Fibroblast of skin of back (primary cell): ENCODE results near the gene PAQR8.

Source experiments
- DNase-seq: peaks from one replicate; pipeline ENCODE4 v3.0.0-alpha.2; 2013

The PAQR8 gene

DNA sequence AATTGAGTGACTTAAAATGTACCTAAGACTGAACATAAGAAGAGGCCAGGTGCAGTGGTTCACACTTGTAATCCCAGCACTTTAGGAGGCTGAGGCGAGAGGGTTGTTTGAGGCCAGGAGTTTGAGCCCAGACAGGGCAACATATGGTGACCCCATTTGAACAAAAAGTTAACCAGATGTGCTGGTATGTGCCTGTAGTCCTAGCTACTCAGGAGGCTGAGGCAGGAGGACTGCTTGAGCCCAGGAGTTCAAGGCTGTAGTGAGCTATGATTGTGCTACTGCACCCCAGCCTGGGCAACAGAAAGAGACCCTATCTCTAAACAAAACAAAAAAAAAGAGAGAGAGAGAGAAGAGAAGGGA is 10.1 kb upstream of the PAQR8 start:
- no peak for DNase-seq

DNA sequence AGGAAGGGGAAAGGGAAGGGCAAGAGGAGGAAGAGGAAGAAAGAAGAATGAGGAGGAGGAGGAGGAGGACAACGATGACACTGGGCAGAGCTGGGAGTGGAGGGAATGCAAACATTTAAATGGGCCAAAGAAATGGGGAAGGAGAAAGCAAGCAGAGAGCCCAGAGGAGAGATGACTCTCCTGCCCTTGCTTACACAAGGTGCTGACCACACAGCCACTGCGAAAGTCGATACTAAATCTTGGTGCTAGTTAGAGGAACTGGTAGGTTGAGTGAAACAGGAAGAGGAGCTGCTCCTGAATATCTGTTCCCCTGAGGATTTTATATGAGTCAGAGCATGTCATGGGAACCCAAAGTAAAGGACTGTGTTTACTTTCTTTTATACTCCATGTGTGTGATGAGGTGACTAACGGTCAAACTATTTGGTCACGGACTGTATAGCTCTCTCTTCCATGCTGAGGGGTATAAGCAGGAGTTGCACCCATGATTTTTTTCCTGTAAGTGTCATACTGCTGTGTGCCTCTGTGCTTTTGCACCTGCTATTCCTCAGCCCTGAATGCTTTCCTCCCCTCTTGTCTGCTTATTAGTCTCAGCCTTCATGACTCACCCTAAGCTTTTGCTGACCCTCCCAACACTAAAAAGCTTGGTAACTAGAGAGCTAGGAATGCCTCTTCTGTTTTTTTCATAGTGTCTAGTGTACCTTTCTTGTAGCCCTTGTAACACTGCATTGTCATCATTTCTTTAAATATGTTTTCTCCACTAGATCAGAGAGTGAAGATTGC is 9.5 kb upstream of the PAQR8 start:
- peak; percentile 99 for DNase-seq

DNA sequence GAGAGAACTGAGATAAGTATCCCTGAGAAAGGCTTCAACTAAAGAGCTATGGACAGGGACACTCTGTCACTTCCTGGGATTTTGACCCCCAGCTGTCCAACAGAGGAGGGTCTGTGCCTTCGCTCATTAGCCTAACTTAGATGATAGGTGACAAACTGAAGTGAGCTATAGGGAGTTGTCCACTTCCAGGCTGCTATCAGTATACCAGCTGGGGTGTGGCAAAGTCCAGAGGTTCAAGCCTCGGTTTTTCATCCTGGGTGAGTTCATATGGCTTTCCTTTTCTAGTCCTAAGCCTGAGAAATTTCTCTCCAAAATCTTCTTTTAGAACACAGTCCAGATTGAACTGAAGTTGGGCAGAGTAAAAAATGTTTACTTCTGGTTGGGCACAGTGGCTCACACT is 5.9 kb upstream of the PAQR8 start:
- no peak for DNase-seq

DNA sequence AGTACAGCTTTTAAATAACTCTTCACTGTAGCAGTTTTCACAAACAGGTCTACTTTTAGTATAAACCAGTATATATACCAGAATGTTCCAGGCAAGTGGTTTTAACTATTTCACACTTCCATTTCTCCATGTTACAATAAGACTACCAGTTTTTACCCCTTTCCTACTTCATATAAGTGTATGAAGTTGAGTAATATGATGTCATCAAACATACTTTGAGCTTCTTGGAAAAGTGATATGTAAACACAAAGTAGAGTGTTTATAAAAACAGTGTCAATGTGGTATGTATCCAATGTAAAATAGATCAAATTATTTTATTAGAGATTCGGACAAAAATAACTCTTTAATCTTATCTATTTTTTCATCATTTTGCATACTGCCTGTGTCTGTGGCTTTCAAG is 2.5 kb upstream of the PAQR8 start:
- no peak for DNase-seq

DNA sequence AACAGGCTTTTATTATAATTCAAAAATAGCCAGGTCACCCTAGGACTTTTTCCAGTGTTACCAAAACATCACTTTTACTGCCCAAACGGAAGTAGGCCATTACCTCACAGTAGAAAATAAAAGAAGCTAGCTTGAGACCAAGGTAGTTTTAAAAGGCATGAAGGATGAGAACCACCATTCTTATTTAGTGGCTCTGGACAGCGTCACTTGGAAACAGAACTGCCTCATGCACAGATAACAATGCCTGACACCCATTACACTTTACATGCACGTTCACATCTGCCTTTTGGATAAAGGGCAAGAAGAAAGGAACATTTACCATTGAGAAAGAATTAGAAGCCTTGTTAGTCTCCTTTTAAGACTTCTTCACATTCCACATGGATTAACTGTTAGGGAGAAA is 1.9 kb upstream of the PAQR8 start:
- no peak for DNase-seq

DNA sequence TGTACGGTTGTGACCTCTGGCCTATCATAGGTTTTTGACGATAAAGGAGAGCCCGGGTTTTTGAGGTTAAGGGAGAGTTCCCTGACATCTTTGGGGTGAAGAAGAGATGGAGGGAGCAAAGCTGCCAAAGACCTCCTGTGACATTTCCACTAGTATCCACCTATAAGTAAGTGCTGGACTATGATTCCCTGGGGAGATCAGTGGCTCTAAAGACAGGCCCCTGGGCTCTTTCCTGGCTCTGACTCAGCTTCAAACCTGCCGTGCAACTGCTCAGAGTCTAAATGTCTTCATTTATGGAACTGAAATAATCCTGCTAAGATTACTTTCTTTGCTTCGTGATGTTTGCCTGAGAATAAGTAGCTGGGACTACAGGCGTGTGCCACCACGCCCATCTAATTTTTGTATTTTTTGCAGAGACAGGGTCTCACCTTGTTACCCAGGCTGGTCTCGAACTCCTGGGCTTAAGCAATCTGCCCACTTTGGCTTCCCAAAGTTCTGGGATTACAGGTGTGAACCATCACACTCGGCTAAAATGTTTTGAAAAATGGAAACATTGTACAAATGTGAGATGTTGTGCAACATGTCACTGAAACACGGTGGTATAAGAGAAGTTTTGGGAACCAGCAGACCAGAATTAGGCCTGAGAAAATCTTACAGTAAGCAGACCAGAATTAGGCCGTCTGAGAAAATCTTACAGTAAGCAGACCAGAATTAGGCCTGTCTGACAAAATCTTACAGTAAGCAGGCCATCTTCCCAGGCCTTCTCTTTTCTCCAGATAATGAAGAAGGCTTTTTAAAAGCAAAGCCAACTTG is 1.1 kb upstream of the PAQR8 start:
- peak; percentile 9 for DNase-seq

DNA sequence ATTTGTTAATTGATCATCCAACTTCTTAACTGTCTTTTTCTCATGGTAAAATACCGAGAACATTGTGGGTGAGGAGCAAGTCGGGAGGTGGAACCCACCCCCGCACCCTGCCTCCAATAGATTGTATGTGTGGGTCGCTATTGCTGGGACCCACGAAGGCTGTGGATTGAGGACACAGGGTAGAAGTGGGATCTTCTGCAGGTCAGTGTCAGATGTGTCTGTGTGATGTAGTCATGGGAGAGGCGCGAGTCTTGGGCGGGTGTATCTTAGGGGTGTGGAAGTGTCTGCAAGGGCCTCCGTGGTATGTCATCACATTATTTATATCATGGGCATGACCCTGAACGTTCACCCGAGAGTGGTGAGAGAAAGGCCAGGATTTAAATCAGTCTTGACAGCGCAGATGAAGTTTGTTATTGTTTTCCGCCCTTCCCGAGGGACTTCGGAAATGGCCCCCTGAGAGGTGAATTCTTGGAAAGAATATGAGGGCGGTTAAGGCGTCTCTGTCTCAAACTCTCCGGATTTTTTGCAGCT is 472 bp upstream of the PAQR8 start:
- DNase-seq, result peak; percentile 46

DNA sequence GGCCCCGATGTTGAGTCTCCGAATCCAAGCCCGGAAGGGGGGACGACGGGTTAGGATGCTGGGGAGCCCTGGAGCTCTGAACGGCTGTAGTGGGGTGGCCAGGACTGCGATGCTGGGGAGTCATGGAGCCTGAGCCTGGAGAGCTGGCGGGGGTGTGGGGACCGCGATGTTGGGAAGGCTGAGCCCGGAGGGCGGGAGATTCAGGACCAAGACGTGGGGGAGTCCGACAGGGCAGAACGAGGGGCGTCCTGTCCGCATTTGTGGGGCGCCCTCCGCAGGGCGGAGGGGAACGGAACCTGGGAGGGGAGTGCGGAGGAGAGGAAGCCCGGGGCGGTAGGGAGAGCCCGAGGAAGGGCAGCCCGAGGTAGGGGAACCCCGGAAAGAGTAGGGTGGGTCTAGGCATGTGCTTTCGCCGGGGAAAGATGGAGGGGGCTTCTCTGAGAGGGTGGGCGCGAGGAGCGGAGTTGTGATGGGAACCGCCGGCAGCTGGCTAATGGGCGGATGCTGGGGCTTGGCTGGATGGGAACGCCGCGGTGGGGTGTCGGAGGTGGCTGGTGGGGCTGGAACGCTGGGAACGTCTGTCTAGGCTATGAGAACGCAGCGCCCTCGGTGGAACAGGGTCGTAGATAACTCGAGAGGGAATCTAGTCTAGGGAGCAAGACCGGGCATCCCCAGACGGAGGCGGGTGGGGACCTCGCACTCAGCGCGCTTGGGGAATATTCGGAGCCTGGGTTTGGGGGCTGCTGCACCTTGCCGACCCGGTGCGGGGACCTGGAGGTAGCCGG is 684 bp downstream of the PAQR8 start:
- DNase-seq, result peak; percentile 15

DNA sequence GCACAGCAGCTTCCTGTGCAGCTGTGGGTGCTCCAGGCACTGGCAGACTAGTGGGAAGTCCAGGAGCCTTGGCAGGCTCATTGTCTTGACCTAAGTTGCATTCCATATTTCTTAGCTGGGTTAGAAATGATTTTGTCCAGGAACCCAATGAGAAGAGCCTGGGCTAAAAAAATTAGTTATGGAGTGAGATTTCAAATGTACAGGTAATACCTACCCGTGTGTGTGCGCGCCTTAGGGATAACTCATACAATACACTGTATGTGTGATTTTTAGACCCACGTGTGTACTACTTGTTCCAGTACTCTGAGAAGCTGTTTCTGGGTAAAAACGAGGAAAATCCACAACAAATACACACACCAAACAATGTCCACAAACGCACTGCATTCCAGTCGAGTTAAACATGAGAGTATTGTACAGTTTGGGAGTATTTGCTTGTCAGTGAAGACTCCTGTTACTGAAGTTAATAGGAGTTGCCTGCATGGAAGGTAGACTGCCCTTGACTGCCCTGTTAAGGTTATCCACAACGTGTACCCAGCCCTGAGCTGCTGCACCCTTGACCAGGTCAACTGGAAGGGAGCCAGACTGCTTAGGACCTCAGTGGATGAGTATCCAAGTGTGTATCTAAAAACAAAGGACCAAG is 1.4 kb downstream of the PAQR8 start:
- no peak for DNase-seq

DNA sequence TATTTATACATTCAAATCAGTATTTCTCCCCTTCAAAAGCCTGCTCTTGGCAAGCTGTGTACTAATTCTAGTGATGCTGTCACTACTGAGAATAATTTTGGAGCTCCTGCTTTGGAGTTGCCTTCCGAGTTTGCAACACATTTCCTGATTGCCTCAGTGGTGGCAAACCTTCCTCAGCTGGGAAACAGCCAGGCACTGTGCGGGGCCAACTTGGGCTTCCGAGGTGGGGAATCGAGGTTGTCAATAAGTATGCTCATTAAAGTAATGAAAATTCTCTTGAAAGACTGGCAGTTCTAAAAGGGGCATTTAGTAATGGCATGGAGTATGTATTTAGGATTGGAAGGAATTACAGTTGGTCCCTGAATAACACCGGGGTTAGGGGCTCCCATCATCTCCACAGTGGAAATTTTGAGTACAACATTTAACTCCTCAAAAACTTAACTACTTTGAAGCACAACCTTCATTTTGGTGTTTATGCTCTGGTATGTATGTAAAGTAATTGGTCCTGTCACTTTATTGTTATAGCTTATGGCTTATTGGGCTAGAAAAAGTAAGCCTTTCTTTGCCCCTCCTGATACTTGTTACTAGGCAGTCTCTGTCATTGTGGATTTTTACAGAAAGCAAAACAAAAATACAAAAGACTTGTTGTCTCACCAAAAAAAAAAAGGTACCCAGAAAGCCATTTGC is 2.7 kb downstream of the PAQR8 start:
- no peak for DNase-seq

DNA sequence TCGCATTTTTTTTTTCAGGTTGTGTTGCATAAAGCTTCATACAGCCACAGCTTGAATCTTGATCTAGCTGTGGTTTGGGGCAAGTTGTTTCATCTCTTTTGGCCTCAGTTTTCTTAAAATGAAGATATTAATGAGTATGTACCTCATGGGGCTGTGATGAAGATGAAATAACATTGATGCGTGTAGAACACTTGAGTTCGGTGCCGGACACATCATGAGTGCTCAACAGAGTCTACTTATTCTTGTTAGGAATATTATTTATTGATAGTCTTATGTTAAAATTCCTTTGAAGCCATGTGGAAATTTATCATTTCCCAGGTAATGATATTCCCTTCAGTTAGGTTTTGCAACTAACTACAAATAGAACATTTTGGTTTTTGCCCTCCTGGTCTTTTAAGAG is 3.4 kb downstream of the PAQR8 start:
- no peak for DNase-seq

DNA sequence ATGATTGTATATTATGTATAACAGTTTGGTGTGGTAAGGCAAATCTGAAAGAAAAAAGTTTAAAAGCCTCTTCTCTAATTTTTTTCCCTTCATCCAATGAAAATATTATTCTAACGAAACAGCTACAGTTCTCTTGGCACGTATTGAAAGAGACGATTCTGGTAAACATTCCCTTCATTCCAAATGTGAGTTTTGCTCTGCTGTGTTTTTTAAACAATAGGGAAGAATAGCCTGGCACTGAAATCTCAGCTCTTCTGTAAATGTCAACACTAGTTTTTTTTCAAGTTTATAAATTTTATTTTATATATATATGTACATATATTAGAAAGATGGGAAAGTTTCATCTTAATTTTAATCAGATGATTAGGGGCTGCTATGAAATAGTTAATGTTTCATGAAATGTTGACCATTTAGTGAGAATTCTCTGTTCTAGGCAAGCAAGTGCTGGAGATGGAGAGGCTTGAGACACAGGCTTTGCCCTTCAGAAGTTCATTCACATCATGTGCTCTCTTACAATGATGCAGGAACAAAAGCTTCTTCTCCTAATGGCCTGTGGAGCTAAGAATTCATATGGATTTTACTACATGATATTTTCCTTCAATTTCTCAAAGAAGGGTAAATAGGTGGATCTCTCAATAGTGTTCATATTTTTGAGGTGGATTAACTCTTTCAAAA is 4.1 kb downstream of the PAQR8 start:
- DNase-seq, result peak; percentile 65

DNA sequence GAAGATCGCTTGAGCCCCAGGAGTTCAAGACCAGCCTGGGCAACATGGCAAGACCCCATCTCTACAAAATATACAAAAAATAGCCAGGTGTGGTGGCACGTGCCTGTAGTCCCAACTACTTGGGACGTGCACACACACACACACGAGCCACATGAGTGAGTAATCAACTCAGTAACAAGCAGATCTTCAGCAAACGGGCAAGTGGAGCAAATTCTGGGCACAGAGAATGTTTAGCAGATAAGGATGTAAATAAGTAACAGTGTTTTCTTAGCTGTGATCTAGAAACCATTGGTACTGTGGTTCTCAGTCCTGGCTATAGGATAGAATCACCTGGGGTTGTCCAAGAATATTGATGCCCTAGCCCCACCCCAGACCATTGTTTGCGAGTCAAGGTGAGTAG is 6.1 kb downstream of the PAQR8 start:
- no peak for DNase-seq

DNA sequence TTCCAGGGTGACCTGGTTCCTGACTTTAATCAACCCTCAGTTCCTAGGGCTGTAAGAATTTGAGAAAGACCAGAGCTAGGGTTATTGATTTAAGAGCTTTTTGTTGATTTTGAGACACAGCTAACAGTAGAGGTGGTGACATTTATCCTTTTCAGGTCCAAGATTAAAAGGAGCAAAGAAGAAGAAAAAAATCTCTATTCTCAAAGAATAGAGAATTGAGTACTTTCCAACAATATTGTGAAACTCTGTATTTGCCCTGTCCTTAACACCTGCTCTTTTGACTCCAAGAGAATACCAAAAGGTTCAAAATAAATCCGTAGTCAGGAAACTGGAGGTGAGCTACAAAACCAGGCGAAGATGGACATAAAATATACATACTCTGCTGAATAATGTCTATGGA is 7.3 kb downstream of the PAQR8 start:
- DNase-seq, result no peak

DNA sequence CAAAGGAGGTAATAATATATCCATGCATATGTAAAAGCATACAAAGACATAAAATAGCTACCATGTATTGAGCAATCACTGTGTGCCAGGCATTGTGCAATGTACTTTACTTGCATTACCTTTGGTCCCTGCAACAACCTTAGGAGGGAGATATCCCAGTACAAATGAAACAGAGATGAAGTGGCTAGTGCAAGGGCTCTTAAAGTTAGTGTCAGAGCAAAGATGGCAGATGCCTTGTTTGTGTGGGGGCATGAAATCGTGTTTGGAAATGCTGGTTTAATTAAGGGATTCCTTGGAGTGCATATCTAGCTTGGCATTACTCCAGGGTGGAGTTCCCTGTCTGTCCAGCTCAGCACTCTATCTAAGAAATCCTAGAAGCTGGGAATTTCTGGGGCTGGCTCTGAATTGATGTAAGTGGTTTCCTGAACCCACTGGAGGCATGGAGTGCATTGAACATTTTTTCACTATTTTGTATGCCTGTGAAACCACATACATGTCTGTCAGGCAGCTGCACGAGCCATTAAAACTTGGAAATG is 9.8 kb downstream of the PAQR8 start:
- DNase-seq, result peak; percentile 18

DNA sequence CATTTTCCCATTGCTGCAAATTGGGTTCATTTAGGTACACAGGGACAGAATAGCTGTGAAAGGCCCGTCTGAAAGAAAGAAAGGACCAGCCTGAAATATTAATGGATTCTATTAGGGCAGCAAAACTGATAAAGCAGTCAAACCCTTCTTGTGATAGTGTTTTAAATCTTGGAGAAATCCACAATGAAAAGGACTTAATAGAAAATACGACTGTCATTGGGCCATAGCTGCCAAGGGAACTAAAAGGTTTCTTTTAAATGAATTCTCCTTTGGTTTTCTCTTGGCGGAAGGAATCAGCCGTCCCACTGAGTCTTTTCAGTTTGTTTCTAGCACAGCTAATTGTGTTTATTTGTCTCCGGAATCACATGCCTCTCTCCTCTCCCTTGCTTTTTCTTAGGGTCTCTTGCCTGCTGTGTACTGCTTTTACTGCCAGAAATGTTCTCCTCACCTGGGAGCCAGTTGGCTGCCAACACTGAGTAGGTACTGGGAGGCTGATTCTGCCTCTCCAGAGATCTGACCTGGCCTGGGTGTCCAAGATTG is 11.3 kb downstream of the PAQR8 start:
- no peak for DNase-seq

DNA sequence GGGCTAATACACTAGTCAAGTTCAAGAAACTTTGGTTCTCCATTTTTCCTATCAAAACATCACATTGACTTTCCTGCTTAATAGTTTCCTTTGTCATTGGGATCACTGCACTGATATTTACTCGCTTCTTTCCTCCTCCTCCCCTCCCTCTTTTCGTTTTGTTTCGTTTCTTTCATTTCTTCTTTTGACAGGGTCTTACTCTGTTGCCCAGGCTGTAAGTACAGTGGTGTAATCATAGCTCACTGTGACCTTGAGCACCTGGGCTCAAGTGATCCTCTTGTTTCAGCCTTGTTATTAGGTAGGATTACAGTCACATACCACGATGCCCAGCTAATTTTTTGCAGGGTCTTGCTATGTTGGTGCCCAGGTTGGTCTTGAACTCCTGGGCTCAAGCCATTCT is 12.3 kb downstream of the PAQR8 start:
- DNase-seq, result no peak

DNA sequence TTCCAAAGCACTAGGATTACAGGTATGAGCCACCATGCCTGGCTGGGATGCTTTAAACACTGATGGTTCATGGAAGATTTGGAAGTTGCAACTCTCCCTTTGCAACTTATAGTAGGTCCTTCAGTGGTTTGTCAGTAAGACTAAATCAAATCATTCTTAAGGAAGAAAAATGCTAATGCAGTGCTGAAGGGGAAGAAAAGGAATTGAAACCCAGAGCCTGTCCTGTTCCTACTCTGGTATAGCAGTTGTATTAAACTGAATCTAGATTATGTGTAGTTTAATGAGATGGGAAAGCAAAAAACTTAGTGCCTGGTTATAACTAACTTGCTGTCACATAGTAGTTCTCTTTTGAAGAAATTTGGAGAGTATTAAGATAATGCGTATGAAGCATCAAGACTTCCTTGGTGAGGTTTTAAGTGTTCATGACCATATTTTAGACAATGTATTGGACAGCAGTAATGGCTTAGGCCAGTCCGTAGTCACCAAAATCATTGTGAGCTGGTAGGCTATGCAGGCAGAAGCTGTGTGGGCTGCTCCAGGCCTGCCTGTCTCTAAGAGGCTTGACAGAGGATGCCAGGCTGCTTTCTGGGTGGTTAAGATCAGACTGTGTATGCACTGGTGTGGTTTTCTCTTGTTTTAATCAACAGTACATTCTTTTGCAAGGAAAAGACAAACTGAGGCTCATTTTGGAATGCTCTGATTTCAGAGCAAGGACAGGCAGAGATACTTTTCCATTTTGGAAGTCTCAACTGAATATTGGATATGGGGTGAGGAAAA is 14.0 kb downstream of the PAQR8 start:
- no peak for DNase-seq

DNA sequence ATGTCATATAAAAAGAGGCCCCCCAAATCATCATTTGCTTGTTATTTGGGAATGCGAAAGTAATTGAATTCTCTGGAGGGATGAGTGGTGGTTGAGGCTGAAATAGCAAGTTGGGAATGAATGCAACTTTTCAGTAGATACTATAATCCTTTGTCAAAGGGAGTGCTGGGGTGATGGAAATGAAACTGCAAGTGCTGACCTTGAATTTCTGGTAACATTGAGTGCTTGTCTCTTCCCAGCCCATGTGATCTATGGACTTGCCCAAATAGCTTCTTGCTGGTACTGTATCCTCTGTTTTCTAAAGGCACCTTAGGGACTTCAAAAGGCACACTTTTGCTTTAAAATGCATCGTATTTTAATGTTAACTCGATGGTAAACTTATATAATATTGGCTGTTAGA is 14.8 kb downstream of the PAQR8 start:
- no peak for DNase-seq
